Amniotic epithelial cell (primary cell): ENCODE data around the gene OR2AG2.

Experiments used
- DNase-seq: peaks from one replicate; pipeline ENCODE4 v3.0.0-alpha.2; 2010; ENCODE audit warnings: low read depth

The OR2AG2 gene

DNA sequence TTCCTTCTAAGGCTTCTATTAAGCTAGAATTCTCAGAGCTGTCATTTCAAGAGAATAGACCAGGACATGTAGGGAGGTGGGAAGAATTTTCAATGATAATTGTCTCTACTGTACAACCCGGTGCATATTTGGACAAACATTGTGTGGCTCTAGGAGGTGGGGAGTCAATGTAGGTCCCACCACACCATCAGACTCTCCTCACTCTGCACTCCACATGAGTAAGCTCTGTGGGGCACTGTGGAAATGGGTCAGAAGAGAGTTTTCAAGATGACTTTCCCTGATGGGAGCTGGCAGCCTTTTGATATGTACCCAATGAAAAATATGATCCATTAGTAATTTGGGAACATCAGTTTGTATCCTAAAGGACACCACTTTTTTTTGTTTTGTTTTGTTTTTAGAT is 33.2 kb downstream of the OR2AG2 start:
- no peak for DNase-seq

DNA sequence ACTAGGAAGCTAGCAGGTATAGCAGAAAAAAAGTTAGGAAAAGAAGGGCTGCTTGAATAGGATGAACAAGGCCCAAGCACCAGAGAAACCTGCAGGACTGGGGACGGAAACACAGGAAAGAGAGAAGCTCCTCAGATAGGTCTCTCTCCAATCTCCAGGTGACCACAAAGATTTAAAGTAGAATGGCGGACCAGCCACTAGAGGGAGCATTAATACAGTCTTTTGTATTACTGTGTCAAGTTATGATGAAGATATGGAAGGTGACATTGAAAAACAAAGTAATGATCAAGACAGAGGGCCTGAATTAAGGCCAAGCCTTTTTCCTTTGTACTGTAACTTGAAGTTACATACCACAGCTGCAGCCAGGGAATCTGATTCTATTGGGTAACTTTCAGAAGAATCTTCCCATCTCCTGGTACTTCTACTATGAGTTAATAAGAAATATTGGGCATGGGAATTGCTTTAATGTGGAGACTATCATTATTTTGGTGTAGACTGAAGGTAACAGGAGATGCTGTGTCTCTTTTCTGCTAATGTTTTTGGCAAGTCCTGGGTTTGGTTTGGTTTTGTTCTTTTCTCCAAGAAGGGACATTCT is 33.8 kb downstream of the OR2AG2 start:
- DNase-seq, result peak; percentile 26

DNA sequence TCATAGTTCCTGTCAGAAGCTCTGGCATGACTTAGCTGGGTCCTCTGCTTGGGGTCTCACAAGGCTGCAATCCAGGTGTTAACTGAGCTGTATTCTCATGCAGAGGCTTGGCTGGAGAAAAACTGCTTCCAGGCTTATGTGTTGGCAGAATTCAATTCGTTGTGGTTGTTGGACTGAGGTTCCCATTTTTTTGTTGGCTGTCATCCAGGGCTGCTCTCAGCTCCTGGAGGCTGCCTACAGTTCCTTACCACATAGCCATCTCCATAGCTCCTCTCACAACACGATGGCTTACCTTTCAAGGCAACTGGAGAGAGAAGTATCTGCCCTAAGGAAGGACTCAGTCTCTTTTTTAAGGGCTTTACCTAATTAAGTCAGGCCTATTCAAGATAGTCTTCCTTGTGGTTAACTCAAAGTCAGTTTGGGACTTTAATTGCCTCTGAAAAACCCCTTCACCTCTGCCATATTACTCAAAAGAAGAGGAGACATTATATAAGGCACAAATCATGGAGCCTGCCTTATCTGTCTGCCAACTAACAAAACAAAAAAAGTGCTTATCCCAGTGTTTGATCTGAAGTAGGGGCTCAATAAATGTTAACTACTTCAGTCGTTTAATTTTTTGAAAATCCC is 35.2 kb downstream of the OR2AG2 start:
- DNase-seq, result peak; percentile 1

DNA sequence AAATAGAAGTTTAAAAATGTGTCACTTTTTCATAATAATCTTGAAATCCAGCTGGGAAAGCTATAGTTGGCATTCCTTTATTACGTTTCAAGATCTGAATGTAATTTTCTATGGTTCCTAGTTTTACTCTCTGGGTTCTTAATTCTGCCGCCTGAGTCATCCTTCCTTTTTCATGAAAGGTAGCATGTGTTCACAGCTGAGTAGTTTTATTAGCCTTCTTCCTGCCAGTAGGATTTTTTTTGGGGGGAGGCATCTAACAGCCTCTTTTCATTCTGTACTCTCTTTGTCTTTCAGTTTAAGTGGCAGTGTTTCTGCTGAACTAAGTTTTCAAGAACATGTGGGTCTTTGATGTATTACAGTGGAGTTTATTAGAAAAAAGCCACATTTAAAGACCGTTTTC is 36.5 kb downstream of the OR2AG2 start:
- DNase-seq, result no peak

DNA sequence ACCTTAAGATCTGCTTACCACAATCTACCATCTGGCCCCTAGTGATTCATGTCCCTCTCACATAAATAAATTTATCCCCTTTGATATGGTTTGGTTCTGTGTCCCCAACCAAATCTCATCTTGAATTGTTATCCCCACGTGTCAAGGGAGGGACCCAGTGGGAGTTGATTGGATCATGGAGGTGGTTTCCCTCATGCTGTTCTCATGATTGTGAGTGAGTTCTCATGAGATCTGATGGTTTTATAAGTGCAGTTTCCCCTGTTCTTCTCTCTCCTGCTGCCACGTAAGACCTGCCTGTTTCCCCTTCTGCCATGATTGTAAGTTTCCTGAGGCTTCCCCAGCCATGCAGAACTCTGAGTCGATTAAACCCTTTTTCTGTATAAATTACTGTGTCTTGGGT is 37.2 kb downstream of the OR2AG2 start:
- no peak for DNase-seq

DNA sequence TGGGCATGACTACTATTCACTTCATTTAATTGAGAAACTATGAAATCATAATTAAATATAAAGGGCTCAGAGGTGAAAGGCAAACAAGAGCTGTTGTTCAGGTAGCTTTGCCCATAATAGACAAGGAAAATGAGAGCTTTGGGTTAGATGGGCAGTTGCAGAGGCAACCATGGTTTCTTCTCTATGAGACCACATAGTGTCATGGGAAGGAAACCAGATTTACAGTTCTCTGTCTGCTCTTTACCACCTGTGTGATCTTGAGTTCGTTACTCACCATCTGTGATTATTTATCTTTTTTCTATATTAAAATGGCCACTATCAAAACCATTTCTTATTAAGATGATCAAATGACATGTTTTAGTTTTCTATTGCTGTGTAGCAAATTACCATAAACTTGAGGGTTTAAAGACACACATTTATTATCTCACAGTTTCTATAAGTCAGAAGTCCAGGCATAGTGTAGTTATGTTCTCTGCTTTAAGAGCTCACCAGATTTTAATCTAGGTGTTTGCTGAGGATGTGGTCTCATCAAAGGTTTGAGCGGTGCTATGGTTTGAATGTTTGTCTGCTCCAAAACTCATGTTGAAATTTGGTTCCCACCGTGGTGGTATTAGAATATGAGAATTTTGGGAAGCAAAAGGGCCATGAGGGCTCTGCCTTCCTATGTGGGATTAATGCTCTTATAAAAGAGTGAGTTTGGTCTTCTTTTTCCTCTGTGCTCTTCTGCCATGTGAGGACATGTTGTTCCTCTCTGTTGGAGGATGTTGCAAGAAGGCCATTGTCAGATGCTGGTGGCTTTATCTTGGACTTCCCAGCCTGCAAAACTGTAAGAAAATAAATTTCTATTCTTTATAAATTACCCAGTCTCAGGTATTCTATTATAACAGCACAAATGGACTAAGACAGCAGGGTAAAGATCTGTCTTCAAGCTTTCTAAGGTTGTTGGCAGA is 38.2 kb downstream of the OR2AG2 start:
- no peak for DNase-seq

DNA sequence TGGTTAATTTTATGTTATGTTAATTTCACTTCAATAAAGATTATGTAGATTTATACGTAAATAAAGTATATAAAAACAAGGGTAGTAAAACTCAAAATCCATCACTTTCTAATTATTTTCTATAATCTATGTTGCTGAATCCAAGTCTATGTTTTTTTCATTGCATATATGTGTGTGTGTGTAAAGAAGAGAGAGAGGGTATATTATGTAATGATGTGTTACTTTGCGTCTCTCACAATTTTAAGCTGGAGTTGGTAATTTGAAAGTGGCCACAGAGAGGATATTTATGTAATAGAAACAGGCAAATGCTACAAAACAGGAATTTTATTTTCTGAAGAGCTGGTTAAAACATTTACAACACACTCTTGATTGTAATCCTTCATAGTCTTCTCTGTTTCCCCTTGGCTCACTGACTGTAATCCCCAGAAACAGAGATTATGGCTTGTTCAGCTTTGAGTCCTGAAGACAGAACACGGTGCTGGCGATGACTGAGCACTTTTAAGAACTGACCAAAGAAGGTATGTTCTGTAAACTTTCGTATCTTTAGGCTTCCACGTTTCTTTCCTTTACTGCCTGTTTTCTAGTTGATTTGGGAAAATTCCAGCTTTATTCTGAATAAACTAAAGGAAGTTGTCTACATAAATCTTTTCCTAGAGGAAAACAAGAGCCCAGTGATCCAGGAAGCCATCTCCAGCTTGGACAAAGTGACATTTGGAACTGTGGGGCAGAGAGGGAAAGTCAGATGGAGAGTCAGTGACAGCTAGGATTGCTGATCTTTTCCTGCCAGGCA is 43.6 kb downstream of the OR2AG2 start:
- DNase-seq, result no peak

DNA sequence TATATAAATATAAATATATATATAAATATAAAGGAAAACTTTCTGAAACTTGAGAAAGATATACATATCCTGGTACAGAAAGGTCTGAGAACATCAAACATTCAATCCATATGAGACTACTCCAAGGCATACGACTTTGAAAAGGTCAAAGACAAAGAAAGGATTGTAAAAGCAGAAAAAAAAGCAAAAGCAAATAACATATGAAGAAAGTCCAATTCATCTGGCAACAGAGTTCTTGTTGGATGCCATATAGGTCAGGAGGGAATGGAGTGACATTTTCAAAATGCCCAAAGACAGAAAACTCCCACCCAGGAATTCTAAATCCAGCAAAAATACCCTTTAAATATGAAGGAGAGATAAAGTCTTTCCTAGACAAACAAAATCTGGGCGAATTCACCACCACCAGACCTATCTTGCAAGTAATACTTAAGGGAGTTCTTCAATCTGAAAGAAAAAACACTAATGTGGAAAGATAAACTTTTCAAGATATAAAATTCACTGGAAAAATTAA is 46.3 kb downstream of the OR2AG2 start:
- DNase-seq, result no peak

DNA sequence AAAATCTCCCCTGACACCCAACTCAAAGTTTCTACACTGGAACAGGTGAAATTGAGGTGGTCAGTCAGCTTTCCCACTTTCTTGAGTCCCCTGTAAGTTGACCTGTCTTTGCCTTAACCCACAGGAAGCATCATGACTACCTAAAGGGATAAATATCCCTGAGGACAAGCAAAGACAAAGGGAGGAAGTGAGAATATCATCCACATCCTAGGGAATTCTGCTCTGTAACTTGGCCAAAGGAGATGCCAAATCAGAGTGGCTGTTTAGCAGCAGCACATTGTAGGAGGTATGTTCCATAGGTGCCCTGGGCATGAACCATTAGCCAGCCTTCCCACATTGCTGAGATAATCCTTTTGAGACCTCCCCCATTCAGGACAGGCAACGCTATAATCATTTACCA is 47.8 kb downstream of the OR2AG2 start:
- no peak for DNase-seq

DNA sequence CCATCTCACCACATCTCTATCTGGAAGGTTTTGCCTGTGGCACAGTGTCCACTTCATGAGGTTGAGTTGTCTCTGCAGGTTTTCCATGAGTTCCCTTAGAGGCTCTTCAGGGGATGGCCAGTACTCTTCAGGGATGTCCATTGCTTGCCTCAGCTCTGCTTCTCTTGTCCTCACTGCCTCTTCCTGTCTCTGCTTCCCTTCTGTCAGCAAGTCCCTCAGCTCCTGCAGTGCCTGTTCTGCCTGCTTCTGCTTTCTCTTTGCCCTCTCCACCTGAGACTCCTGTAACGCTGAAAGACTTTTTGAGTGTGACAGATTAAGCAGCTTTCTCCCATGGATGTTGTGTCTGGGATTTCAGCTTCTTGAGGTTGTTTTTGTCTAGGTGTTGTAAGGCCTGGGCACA is 50.4 kb downstream of the OR2AG2 start:
- DNase-seq, result no peak

DNA sequence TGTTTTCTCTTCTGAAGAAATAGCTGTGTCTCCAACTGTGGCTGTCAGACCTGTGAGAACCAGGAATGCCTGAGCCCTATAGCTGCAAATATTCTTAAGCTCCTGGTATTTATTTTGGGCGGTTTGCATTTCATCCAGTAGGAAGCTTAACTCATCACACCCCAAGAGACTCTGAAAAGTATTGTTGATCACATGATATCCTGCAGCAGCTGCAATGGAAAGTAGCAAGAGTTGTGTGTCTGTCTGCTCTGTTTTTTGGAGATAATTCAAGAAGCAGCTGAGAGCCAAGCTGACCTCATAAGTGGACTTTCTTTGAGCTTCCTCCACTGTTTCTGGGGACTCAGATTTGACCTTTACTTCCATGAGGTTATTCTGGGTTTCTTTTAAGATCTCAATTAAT is 52.2 kb downstream of the OR2AG2 start:
- DNase-seq, result no peak

DNA sequence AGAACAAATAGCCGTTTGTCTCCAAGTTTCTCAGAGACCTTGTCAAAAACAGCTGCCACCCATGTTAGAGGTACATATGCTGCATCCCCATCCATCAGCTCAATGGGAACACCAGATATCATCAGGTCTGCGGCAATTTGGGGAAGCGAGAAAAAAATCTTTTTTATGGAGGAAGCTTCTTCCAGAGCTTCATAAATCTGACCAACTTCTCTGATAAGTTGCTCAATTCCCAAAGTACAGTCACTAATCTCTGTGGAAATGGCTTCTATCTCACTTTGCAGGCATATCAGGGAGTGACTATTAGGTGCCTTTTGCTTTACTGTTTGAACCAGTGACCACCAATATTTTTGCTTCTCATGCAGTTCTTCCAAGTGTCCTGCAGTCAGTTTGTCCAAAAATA is 54.4 kb downstream of the OR2AG2 start:
- no peak for DNase-seq
